Stomach (tissue), 4 donors: Measurements from ENCODE around the gene IFNG-AS1.

ENCODE experiments used
- POLR2A ChIP-seq, 4 donors: fragments of 450-650 bp; IDR thresholded peaks; one replicate each; pipeline ENCODE4 v1.6.1; 2016; ENCODE audit warnings: antibody characterized with exemption in 4 of 4, control low read depth in 2 of 4, mild to moderate bottlenecking in 1 of 4, moderate library complexity in 1 of 4
- POLR2AphosphoS5 ChIP-seq, 3 donors: sonication (generic); formaldehyde crosslinking; IDR thresholded peaks; one replicate each; pipeline ENCODE4 v1.6.1; 2016; ENCODE audit warnings: antibody characterized with exemption in 3 of 3
- TF ChIP-seq, protein P1 (sequence below), 7 experiments: fragments of 450-650 bp in 4 of 7; fragments of 200-600 bp in 3 of 7; sonication (generic) in 3 of 7; IDR thresholded peaks; one replicate each; pipeline ENCODE4 v1.5.1; 2016 to 2019; ENCODE audit warnings: antibody characterized with exemption in 7 of 7, control low read depth in 2 of 7, mild to moderate bottlenecking in 1 of 7

GRCh38 chr12:68003777-68004176 lies 14.5 kb downstream of the IFNG-AS1 start:
- TF ChIP-seq POLR2A (IDR thresholded peaks at IDR 0.05) (no peak), POLR2AphosphoS5 (IDR thresholded peaks at IDR 0.05) (no peak)
- TF ChIP-seq, protein P1, sequence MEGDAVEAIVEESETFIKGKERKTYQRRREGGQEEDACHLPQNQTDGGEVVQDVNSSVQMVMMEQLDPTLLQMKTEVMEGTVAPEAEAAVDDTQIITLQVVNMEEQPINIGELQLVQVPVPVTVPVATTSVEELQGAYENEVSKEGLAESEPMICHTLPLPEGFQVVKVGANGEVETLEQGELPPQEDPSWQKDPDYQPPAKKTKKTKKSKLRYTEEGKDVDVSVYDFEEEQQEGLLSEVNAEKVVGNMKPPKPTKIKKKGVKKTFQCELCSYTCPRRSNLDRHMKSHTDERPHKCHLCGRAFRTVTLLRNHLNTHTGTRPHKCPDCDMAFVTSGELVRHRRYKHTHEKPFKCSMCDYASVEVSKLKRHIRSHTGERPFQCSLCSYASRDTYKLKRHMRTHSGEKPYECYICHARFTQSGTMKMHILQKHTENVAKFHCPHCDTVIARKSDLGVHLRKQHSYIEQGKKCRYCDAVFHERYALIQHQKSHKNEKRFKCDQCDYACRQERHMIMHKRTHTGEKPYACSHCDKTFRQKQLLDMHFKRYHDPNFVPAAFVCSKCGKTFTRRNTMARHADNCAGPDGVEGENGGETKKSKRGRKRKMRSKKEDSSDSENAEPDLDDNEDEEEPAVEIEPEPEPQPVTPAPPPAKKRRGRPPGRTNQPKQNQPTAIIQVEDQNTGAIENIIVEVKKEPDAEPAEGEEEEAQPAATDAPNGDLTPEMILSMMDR (IDR thresholded peaks at IDR 0.05), result no peak
